Central memory CD8-positive, alpha-beta T cell (primary cell): Measurements from ENCODE around the gene C3orf22.

Source experiments
- ATAC-seq: fragments of 150-1000 bp; cut with Tn5 transposase; replicated peaks from 2 replicates; pipeline ENCODE4 v1.10.0; 2022; ENCODE audit warnings: mild to moderate bottlenecking, moderate FRiP score, moderate number of reproducible peaks; ENCODE audit not compliant: poor library complexity, severe bottlenecking; ENCODE audit errors: extremely low read depth
- DNase-seq, 2 donors: peaks; one replicate each; pipeline ENCODE4 v3.0.0; 2021; ENCODE audit warnings: low spot score in 2 of 2
- H3K27ac Mint-ChIP-seq: one replicate; pipeline ENCODE4 v1.8.0; 2022; ENCODE audit warnings: low read depth, mild to moderate bottlenecking, moderate library complexity, mixed read lengths
- H3K27me3 Mint-ChIP-seq: one replicate; pipeline ENCODE4 v1.8.0; 2022; ENCODE audit warnings: mixed read lengths
- H3K36me3 Mint-ChIP-seq: one replicate; pipeline ENCODE4 v1.8.0; 2022; ENCODE audit warnings: mild to moderate bottlenecking, moderate library complexity, mixed read lengths; ENCODE audit not compliant: insufficient read depth
- H3K4me1 Mint-ChIP-seq: one replicate; pipeline ENCODE4 v1.8.0; 2022; ENCODE audit warnings: mixed read lengths
- H3K4me3 Mint-ChIP-seq: one replicate; pipeline ENCODE4 v1.8.0; 2022; ENCODE audit warnings: mild to moderate bottlenecking, moderate library complexity, mixed read lengths
- H3K9me3 Mint-ChIP-seq: one replicate; pipeline ENCODE4 v1.8.0; 2022; ENCODE audit warnings: mixed read lengths

Gene C3orf22

DNA sequence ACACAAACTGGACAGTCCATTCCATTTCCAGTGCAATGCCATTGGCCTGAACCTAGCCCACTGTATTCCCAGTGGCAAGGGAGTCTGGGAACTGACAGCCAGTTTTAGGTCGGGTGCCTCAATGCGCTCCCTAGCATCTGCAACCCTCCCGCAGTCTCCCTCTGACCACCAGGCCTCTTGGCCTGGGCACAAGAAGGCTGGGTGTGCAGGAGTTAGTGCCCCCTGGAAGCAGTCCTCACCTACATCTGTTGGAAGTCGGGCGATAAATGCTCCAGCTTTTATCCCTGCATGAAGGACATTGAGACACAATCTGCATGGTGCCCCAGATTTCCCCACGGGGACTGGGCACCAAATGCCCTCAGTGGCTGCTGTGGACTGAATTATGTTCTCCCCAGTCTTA lies 12.7 kb downstream of the C3orf22 start:
- Mint-ChIP-seq H3K9me3 (no peaks in the 10 kb centered on the region), H3K27ac (no peak overlapping the region), H3K4me3 (no peak overlapping the region), H3K36me3 (peaks cover 3% of the 10 kb centered on the region), H3K27me3 (peaks cover 17% of the 10 kb centered on the region), H3K4me1 (no peaks in the 10 kb centered on the region)
- no peak for DNase-seq
- ATAC-seq = no peak

GRCh38 chr3:126545544-126545943 lies 13.2 kb downstream of the C3orf22 start:
- H3K9me3 Mint-ChIP-seq = no peaks in the 10 kb centered on the region
- peaks cover 3% of the 10 kb centered on the region for H3K36me3 Mint-ChIP-seq
- peaks cover 13% of the 10 kb centered on the region for H3K27me3 Mint-ChIP-seq
- H3K4me1 Mint-ChIP-seq = no peaks in the 10 kb centered on the region
- H3K4me3 Mint-ChIP-seq = no peak overlapping the region
- peak in 1 of 2 donors; percentile 4 for DNase-seq
- ATAC-seq = no peak
- no peak overlapping the region for H3K27ac Mint-ChIP-seq

- peaks cover 3% of the 10 kb centered on the region for H3K9me3 Mint-ChIP-seq
- peaks cover 3% of the 10 kb centered on the region for H3K36me3 Mint-ChIP-seq
- no peak overlapping the region for H3K4me3 Mint-ChIP-seq
- ATAC-seq (no peak), DNase-seq (peak in 1 of 2 donors; percentile 6)
- no peak overlapping the region for H3K27ac Mint-ChIP-seq
- H3K27me3 Mint-ChIP-seq = peaks cover 5% of the 10 kb centered on the region
- H3K4me1 Mint-ChIP-seq = no peaks in the 10 kb centered on the region
Measured at GRCh38 chr3:126544596-126545281, 14.0 kb downstream of the C3orf22 start.

DNA sequence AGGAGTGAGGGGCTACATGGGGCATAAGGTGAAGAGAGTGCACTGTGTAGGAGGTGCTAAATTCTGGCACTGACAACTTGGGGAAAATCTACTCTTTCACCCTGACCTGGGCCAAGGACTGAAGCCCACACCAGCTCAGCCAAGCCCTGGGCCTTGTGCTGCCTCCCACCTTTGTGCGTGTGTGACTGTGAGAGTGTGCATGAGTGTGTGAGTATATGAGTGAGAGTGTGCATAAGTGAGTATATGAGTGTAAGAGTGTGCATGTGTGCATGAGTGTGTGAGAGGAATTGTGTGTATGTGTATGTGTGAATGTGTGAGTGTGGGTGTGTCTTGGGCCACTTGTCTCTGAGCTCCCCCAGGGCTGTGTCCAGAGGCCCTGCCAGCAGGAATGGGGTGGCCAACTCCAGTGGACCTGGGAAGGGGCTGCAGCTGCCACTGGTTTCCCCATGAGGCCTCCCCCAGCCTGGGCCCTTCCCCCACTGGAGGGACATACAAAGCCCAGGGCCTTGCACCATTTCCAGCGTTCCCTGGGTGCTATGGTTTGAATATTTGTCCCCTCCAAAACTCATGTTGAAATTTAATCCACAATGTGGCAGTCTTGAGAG lies 15.2 kb downstream of the C3orf22 start:
- DNase-seq (peak in 1 of 2 donors; percentile 3), ATAC-seq (no peak)
- Mint-ChIP-seq H3K27ac (no peak overlapping the region), H3K4me1 (no peaks in the 10 kb centered on the region), H3K36me3 (peaks cover 1% of the 10 kb centered on the region), H3K27me3 (no peaks in the 10 kb centered on the region), H3K9me3 (peaks cover 4% of the 10 kb centered on the region), H3K4me3 (no peak overlapping the region)

DNA sequence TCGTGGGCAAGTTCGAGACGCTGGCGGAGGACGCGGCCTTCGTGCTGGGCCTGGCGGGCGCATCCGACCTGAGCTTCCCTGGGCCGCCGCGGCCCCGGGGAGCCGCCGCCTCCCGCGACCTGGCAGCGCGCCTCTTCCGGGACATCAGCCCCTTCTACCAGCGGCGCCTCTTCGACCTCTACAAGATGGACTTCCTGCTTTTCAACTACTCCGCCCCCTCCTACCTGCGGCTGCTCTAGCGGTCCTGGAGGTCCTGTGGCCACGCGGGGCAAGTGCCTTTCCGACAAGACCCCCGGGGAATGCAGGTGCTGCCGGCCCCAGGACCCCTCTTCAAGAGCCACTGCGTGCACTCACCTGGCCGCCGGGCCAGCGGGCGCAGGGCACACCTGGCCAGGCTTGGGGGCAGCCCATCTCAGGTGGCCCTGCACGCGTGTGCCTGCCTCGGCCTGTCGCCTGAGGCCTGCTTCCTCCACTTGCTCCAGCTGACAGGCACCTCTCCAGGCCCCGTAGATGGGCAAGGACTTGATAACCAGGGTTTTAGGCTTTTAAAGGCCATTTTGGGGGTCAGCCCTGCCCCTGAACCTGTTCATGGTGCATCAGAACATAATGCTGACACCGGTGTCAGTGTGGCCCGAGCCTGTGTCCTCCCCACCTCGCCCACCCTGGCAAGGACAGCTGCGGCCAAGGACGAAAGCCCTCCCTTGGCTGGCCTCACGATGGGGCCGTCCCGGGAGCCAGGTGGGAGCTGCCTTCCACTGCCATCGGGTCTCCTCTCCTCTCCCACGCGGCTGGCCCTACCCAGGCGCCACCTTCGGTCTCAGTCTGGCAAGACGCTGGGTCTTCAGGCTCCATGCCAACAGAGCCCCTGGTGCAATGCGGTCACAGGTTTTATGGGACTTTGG lies 16.1 kb downstream of the C3orf22 start:
- H3K27ac Mint-ChIP-seq = no peak overlapping the region
- DNase-seq = peak in 1 of 2 donors; percentile 7
- H3K4me1 Mint-ChIP-seq = no peaks in the 10 kb centered on the region
- no peak overlapping the region for H3K4me3 Mint-ChIP-seq
- H3K36me3 Mint-ChIP-seq = peaks cover 1% of the 10 kb centered on the region
- H3K27me3 Mint-ChIP-seq = no peaks in the 10 kb centered on the region
- no peak for ATAC-seq
- peaks cover 4% of the 10 kb centered on the region for H3K9me3 Mint-ChIP-seq

DNA sequence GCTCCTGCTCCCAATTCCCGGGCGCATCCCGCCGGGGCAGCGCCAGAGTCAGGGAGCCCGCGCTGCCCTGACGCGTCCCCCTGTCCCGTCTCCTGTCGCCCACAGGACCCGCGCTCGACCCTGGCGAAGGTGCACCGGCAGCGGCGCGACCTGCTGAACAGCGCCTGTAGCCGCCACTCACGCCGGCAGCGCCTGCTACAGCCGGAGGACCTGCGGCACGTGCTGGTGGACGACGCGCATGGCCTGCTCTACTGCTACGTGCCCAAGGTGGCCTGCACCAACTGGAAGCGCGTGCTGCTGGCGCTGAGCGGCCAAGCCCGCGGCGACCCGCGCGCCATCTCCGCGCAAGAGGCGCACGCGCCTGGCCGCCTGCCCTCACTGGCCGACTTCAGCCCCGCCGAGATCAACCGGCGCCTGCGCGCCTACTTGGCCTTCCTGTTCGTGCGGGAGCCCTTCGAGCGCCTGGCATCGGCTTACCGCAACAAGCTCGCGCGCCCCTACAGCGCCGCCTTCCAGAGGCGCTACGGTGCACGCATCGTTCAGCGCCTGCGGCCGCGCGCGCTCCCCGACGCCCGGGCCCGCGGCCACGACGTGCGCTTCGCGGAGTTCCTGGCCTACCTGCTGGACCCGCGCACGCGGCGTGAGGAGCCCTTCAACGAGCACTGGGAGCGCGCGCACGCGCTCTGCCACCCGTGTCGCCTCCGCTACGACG lies 16.9 kb downstream of the C3orf22 start:
- Mint-ChIP-seq H3K27ac (no peak overlapping the region), H3K4me1 (no peaks in the 10 kb centered on the region), H3K4me3 (no peak overlapping the region), H3K9me3 (peaks cover 4% of the 10 kb centered on the region), H3K27me3 (peaks cover 7% of the 10 kb centered on the region), H3K36me3 (peaks cover 1% of the 10 kb centered on the region)
- no peak for ATAC-seq
- DNase-seq = peak in 1 of 2 donors; percentile 5

DNA sequence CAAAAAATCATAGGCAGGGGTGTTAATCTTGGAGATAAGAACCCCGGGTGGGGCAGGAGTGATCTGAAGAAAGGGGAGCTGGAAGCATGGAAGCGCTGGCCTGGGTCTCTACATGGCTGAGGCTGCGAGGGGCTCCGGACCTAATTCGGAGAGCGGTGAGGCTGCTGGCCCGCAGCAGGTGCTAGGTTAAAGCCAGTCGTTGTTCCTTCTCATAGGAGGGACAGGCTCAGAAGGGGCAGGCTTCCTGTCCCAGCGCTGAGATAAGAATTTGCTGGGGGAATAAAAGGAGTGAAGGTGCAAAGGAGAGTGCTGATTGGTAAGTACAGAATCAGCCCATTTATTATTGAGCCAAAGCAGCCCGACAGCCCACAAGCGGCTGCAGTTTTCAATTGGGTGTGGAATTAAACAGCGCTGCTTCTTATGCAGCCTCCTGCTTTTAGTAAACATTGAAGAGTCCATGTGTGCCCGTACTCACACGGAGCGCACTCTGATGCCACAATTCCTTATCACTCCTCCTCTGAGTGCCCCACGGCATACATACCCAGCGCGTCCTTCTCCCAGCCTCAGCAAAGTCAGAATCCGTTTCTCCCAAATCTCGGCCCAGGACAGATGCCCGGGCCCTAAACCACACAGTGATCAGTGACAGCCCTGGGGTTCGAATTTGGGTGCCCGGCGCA lies 17.6 kb downstream of the C3orf22 start:
- DNase-seq = no peak
- H3K4me1 Mint-ChIP-seq = no peaks in the 10 kb centered on the region
- H3K36me3 Mint-ChIP-seq = peaks cover 1% of the 10 kb centered on the region
- H3K27ac Mint-ChIP-seq = no peak overlapping the region
- H3K27me3 Mint-ChIP-seq = peaks cover 11% of the 10 kb centered on the region
- no peak overlapping the region for H3K4me3 Mint-ChIP-seq
- H3K9me3 Mint-ChIP-seq = peaks cover 4% of the 10 kb centered on the region
- ATAC-seq = no peak

DNA sequence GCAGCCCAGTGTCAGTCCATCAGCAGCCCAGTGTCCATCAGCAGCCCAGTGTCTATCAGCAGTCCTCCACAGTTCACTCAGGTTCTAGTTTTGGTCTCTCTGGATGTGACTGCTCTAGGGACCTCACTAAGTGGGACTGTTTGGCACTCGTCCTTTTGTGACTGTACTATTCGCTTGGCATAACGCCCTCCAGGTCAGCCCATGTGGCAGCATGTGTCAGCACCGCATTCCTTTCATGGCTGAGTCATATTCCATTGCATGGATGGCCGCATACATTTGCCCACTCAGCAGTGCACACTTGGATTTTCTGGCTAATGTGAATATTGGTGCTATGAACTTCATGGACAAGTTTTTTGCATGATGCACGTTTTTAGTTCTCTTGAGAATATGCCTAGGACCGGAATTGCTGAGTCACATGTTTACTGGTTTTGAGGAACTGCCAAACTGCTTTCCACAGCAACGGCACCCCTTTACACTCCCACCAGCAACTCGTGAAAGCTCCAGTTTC lies 18.3 kb downstream of the C3orf22 start:
- Mint-ChIP-seq H3K4me3 (no peak overlapping the region), H3K27me3 (peaks cover 17% of the 10 kb centered on the region), H3K27ac (no peak overlapping the region), H3K4me1 (no peaks in the 10 kb centered on the region), H3K9me3 (peaks cover 4% of the 10 kb centered on the region), H3K36me3 (peaks cover 1% of the 10 kb centered on the region)
- DNase-seq (no peak), ATAC-seq (no peak)

DNA sequence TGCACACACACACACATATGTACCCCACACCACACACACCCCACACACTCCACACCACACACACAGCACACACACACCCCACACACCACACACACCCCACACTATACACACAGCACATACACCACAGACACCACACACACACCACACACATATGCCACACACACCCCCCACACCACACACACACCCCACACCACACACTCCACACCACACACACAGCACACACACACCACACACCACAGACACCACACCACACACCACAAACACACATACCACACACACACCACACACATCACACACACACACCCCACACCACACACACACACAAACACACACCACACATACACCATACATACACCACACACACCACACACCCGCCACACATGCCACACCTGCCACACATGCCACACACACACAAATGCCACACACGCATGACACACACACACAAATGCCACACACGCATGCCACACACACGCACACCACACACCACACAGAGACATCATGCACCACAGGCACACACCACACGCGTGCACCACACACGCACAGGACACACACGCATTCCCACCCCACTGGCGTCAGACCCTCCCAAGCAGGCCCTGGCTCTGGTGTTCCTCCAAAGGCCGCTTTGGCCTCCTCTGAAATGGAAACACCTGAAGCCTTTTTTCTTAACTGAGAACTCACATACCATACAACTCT lies 19.0 kb downstream of the C3orf22 start:
- H3K4me3 Mint-ChIP-seq = no peak overlapping the region
- no peaks in the 10 kb centered on the region for H3K4me1 Mint-ChIP-seq
- DNase-seq (no peak), ATAC-seq (no peak)
- H3K9me3 Mint-ChIP-seq = peaks cover 4% of the 10 kb centered on the region
- no peak overlapping the region for H3K27ac Mint-ChIP-seq
- peaks cover 1% of the 10 kb centered on the region for H3K36me3 Mint-ChIP-seq
- H3K27me3 Mint-ChIP-seq = peaks cover 24% of the 10 kb centered on the region

- peaks cover 31% of the 10 kb centered on the region for H3K27me3 Mint-ChIP-seq
- DNase-seq (no peak), ATAC-seq (no peak)
- H3K4me1 Mint-ChIP-seq = no peaks in the 10 kb centered on the region
- H3K4me3 Mint-ChIP-seq = no peak overlapping the region
- H3K9me3 Mint-ChIP-seq = peaks cover 4% of the 10 kb centered on the region
- H3K36me3 Mint-ChIP-seq = peaks cover 1% of the 10 kb centered on the region
- H3K27ac Mint-ChIP-seq = no peak overlapping the region
Measured at GRCh38 chr3:126538966-126539365, 19.8 kb downstream of the C3orf22 start.

DNA sequence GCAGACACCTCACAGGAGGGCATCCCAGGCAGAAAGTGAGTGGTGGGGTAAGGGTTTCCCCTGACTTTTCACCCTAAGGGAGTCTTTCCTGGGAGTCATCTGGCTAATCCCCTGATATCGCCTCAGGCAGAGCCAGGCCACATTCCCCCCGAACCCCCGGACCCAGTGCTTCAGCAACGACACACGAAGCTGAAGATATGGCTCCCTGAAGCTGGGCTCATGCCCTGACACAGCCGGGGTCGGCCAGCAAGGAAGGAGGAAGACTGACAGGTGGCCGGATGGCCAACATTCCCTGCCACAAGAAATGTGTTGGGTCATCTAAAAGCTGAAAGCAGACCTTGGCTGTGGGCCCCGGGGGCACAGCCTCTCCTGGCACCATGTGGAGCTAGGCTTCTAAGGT lies 20.4 kb downstream of the C3orf22 start:
- Mint-ChIP-seq H3K27me3 (peaks cover 38% of the 10 kb centered on the region), H3K4me1 (no peaks in the 10 kb centered on the region), H3K27ac (no peak overlapping the region), H3K9me3 (peaks cover 4% of the 10 kb centered on the region), H3K4me3 (no peak overlapping the region), H3K36me3 (no peaks in the 10 kb centered on the region)
- ATAC-seq (no peak), DNase-seq (no peak)
